Trophoblast cell (in vitro differentiated cells and primary cell): Measurements from ENCODE around the gene UBR3.

Experiments used
- DNase-seq, 2 donors: peaks; one replicate each; pipeline ENCODE4 v3.0.0-alpha.2; 2016
- H2AFZ ChIP-seq: 2 replicates; pipeline ENCODE4 v1.6.1; 2013; ENCODE audit warnings: low read length, moderate library complexity, mild to moderate bottlenecking; ENCODE audit not compliant: insufficient read depth, poor library complexity
- H2AK5ac ChIP-seq: 2 replicates; pipeline ENCODE4 v1.6.1; 2013; ENCODE audit warnings: mild to moderate bottlenecking, low read length
- H2BK120ac ChIP-seq: 2 replicates; pipeline ENCODE4 v1.6.1; 2013; ENCODE audit warnings: low read length, mild to moderate bottlenecking, moderate library complexity; ENCODE audit not compliant: insufficient read depth, poor library complexity
- H2BK12ac ChIP-seq: 2 replicates; pipeline ENCODE4 v1.6.1; 2013; ENCODE audit warnings: mild to moderate bottlenecking, low read length, moderate library complexity
- H2BK5ac ChIP-seq: 2 replicates; pipeline ENCODE4 v1.6.1; 2013; ENCODE audit warnings: low read length, low read depth, moderate library complexity, mild to moderate bottlenecking; ENCODE audit not compliant: poor library complexity
- H3K14ac ChIP-seq: 2 replicates; pipeline ENCODE4 v1.6.1; 2013; ENCODE audit warnings: mild to moderate bottlenecking, low read length
- H3K18ac ChIP-seq: 2 replicates; pipeline ENCODE4 v1.6.1; 2013; ENCODE audit warnings: mild to moderate bottlenecking, low read length
- H3K23ac ChIP-seq: 2 replicates; pipeline ENCODE4 v1.6.1; 2013; ENCODE audit warnings: low read length
- H3K27ac ChIP-seq: 2 replicates; pipeline ENCODE4 v1.5.1; 2013; ENCODE audit warnings: low read depth, mild to moderate bottlenecking, inconsistent platforms, low read length, moderate library complexity
- H3K27me3 ChIP-seq: 2 replicates; pipeline ENCODE4 v1.6.1; 2013; ENCODE audit warnings: inconsistent platforms, mild to moderate bottlenecking, low read length, moderate library complexity; ENCODE audit not compliant: insufficient read depth
- H3K36me3 ChIP-seq, 2 experiments: 1 replicate in 1 of 2; 2 replicates in 1 of 2; pipeline ENCODE4 v1.6.1; 2013; ENCODE audit warnings: low read length in 2 of 2, mild to moderate bottlenecking in 2 of 2, moderate library complexity in 1 of 2; ENCODE audit not compliant: insufficient read depth in 2 of 2, control insufficient read depth in 1 of 2
- H3K4ac ChIP-seq: 2 replicates; pipeline ENCODE4 v1.6.1; 2013; ENCODE audit warnings: low read depth, mild to moderate bottlenecking, low read length, moderate library complexity
- H3K4me1 ChIP-seq, 2 experiments: 1 replicate in 1 of 2; 2 replicates in 1 of 2; pipeline ENCODE4 v1.6.1; 2013; ENCODE audit warnings: low read length in 2 of 2, mild to moderate bottlenecking in 2 of 2, moderate library complexity in 1 of 2; ENCODE audit not compliant: insufficient read depth in 2 of 2, control insufficient read depth in 1 of 2
- H3K4me2 ChIP-seq: 2 replicates; pipeline ENCODE4 v1.6.1; 2013; ENCODE audit warnings: inconsistent platforms, mild to moderate bottlenecking, low read length, moderate library complexity
- H3K4me3 ChIP-seq: 2 replicates; pipeline ENCODE4 v1.5.1; 2013; ENCODE audit warnings: mild to moderate bottlenecking, low read depth, low read length, inconsistent platforms
- H3K79me1 ChIP-seq: one replicate; pipeline ENCODE4 v1.6.1; 2013; ENCODE audit warnings: low read length
- H3K79me2 ChIP-seq: 2 replicates; pipeline ENCODE4 v1.6.1; 2013; ENCODE audit warnings: low read length, mild to moderate bottlenecking; ENCODE audit not compliant: control insufficient read depth, insufficient read depth, poor library complexity
- H3K9ac ChIP-seq: 2 replicates; pipeline ENCODE4 v1.6.1; 2013; ENCODE audit warnings: mild to moderate bottlenecking, low read length
- H3K9me3 ChIP-seq: 2 replicates; pipeline ENCODE4 v1.6.1; 2013; ENCODE audit warnings: low read depth, mild to moderate bottlenecking, control low read depth, inconsistent platforms, low read length; ENCODE audit not compliant: insufficient read depth
- H4K12ac ChIP-seq: 2 replicates; pipeline ENCODE4 v1.6.1; 2013; ENCODE audit warnings: low read depth, mild to moderate bottlenecking, low read length, moderate library complexity
- H4K8ac ChIP-seq: 2 replicates; pipeline ENCODE4 v1.6.1; 2013; ENCODE audit warnings: low read depth, mild to moderate bottlenecking, low read length, moderate library complexity
- H4K91ac ChIP-seq: one replicate; pipeline ENCODE4 v1.6.1; 2013; ENCODE audit warnings: low read depth, mild to moderate bottlenecking, low read length, moderate library complexity
- WGBS: extraction: QIAGEN DNeasy Blood & Tissue Kit; methylation state at CpG from one replicate; pipeline ENCODE4 v1.1.7; 2013; ENCODE audit warnings: missing lambda C conversion rate; ENCODE audit not compliant: insufficient read length, insufficient coverage; ENCODE audit errors: extremely low coverage; 5-methylcytosine and 5-hydroxymethylcytosine counted together

The UBR3 gene

DNA sequence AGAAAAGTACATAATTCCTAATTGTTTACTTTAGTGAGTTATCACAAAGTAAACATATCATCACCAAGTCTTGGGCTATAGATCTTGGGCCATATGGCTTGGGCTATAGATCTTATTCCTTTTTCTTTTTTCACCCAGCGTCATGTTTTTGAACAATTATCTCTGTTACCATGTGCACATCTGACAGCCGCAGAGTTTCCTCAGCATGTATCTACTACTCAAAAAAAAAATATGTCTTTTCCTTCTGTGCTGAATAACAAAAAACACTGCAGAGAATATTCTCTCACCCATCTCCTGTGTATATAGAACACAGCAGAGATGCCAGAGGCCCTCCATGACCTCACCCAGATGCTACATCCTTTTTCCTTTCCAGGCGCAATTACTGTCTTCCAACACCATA lies 274.5 kb downstream of the UBR3 start:
- no peak overlapping the region for H3K4ac ChIP-seq
- WGBS = no CpG with 5 or more reads among the region's 3 CpGs
- no peaks in the 10 kb centered on the region for H3K27me3 ChIP-seq

GRCh38 chr2:170106102-170106840 lies 279.0 kb downstream of the UBR3 start:
- Histone ChIP-seq H3K18ac (no peak overlapping the region), H4K12ac (no peak overlapping the region), H3K9ac (no peak overlapping the region), H3K79me1 (no peaks in the 10 kb centered on the region), H3K4me2 (no peak overlapping the region), H3K4ac (no peak overlapping the region), H2BK5ac (no peak overlapping the region), H3K9me3 (no peaks in the 10 kb centered on the region), H3K36me3 (no peaks in the 10 kb centered on the region), H2BK120ac (no peak overlapping the region), H2AFZ (no peak overlapping the region), H4K8ac (no peak overlapping the region), H2BK12ac (no peak overlapping the region), H3K4me3 (no peak overlapping the region), H3K79me2 (no peaks in the 10 kb centered on the region), H2AK5ac (no peak overlapping the region), H4K91ac (no peak overlapping the region), H3K23ac (no peak overlapping the region), H3K14ac (no peak overlapping the region), H3K27me3 (no peaks in the 10 kb centered on the region), H3K4me1 (no peaks in the 10 kb centered on the region), H3K27ac (no peak overlapping the region)
- no CpG with 5 or more reads among the region's 4 CpGs for WGBS
- DNase-seq = no peak

More for the DNA sequence above, 274.5 kb downstream of the UBR3 start:
- DNase-seq = no peak
- Histone ChIP-seq H4K12ac (no peak overlapping the region), H3K36me3 (no peaks in the 10 kb centered on the region), H3K79me2 (no peaks in the 10 kb centered on the region), H3K27ac (no peak overlapping the region), H3K9me3 (no peaks in the 10 kb centered on the region), H3K4me3 (no peak overlapping the region), H2BK120ac (no peak overlapping the region), H3K14ac (no peak overlapping the region), H3K18ac (no peak overlapping the region), H3K9ac (no peak overlapping the region), H3K79me1 (no peaks in the 10 kb centered on the region), H4K8ac (no peak overlapping the region), H4K91ac (no peak overlapping the region), H2AFZ (no peak overlapping the region), H2AK5ac (no peak overlapping the region), H2BK5ac (no peak overlapping the region), H3K4me1 (no peaks in the 10 kb centered on the region), H2BK12ac (no peak overlapping the region), H3K4me2 (no peak overlapping the region), H3K23ac (no peak overlapping the region)

GRCh38 chr2:170113168-170113894 lies 286.1 kb downstream of the UBR3 start:
- no peak overlapping the region for H4K8ac ChIP-seq
- no peak overlapping the region for H3K23ac ChIP-seq
- H3K4me1 ChIP-seq = no peaks in the 10 kb centered on the region
- no peak overlapping the region for H2BK120ac ChIP-seq
- H3K9me3 ChIP-seq = no peaks in the 10 kb centered on the region
- H3K4ac ChIP-seq = no peak overlapping the region
- no peak overlapping the region for H3K14ac ChIP-seq
- no peak overlapping the region for H3K18ac ChIP-seq
- no peak overlapping the region for H3K9ac ChIP-seq
- H3K79me2 ChIP-seq = no peaks in the 10 kb centered on the region
- no peaks in the 10 kb centered on the region for H3K36me3 ChIP-seq
- H2AFZ ChIP-seq = no peak overlapping the region
- H3K27me3 ChIP-seq = no peaks in the 10 kb centered on the region
- no peak overlapping the region for H2BK12ac ChIP-seq
- no peak overlapping the region for H2BK5ac ChIP-seq
- no CpG with 5 or more reads among the region's 4 CpGs for WGBS
- H3K4me3 ChIP-seq = no peak overlapping the region
- H2AK5ac ChIP-seq = no peak overlapping the region
- no peak overlapping the region for H3K4me2 ChIP-seq
- no peak overlapping the region for H4K91ac ChIP-seq
- no peak overlapping the region for H3K27ac ChIP-seq
- no peak for DNase-seq
- no peak overlapping the region for H4K12ac ChIP-seq
- H3K79me1 ChIP-seq = no peaks in the 10 kb centered on the region

GRCh38 chr2:170115501-170116229 lies 288.4 kb downstream of the UBR3 start:
- WGBS = no CpG with 5 or more reads among the region's 10 CpGs

More at GRCh38 chr2:170115501-170116229, 288.4 kb downstream of the UBR3 start:
- Histone ChIP-seq H3K14ac (no peak overlapping the region), H3K27ac (no peak overlapping the region), H3K23ac (no peak overlapping the region), H3K4me1 (no peaks in the 10 kb centered on the region), H3K79me2 (no peaks in the 10 kb centered on the region), H3K4me3 (no peak overlapping the region), H3K79me1 (no peaks in the 10 kb centered on the region), H2AFZ (no peak overlapping the region), H4K91ac (no peak overlapping the region), H2BK5ac (no peak overlapping the region), H3K9ac (no peak overlapping the region), H3K4me2 (no peak overlapping the region), H3K18ac (no peak overlapping the region), H4K12ac (no peak overlapping the region), H3K9me3 (peaks cover 1% of the 10 kb centered on the region), H3K27me3 (no peaks in the 10 kb centered on the region), H2AK5ac (no peak overlapping the region), H2BK120ac (no peak overlapping the region), H3K36me3 (no peaks in the 10 kb centered on the region), H4K8ac (no peak overlapping the region), H2BK12ac (no peak overlapping the region), H3K4ac (no peak overlapping the region)
- DNase-seq = peak in 1 of 2 donors; percentile 56
